Testis (tissue), 3 donors: ENCODE data around the gene MAP2K3. TPM values are rescaled to one million over a fixed set of nuclear protein-coding genes. Genes with fewer than 3 reads are reported as not detected.

Source experiments
- DNase-seq: peaks from one replicate; pipeline ENCODE4 v3.0.0-alpha.2; 2019
- H3K27ac ChIP-seq, 2 donors: fragments of 200-600 bp; sonication (generic); one replicate each; pipeline ENCODE4 v1.5.1; 2019
- H3K27me3 ChIP-seq: fragments of 200-600 bp; sonication (generic); one replicate; pipeline ENCODE4 v1.5.1; 2019
- H3K36me3 ChIP-seq: fragments of 200-600 bp; sonication (generic); one replicate; pipeline ENCODE4 v1.5.1; 2017; ENCODE audit warnings: low read depth; ENCODE audit errors: missing control alignments
- H3K4me1 ChIP-seq: fragments of 200-600 bp; sonication (generic); one replicate; pipeline ENCODE4 v1.5.1; 2019
- H3K4me3 ChIP-seq, 2 donors: fragments of 200-600 bp; sonication (generic); one replicate each; pipeline ENCODE4 v1.5.1; 2017 to 2019
- H3K9me3 ChIP-seq: fragments of 200-600 bp; sonication (generic); one replicate; pipeline ENCODE4 v1.5.1; 2017
- POLR2A ChIP-seq: fragments of 450-650 bp; IDR thresholded peaks from one replicate; pipeline ENCODE4 v1.6.1; 2017; ENCODE audit warnings: antibody characterized with exemption, mild to moderate bottlenecking, moderate library complexity
- WGBS, 2 donors: methylation state at CpG; one replicate each; pipeline ENCODE4 v1.1.5; 2018; 5-methylcytosine and 5-hydroxymethylcytosine counted together
- intact Hi-C: fragments of 100-400 bp; cut with DNase I; formaldehyde crosslinking; loops from one replicate; pipeline ENCODE4 v1.15.1; 2023; ENCODE audit warnings: low total_unique reads
- polyA plus RNA-seq: library from polyadenylated mRNA; stranded (reverse); fragments of 350-450 nt; fragmentation: Illumina TruSeq; extraction: RNeasy Lipid Tissue Mini Kit (QIAGEN cat#74804); gene quantifications from one replicate; pipeline ENCODE4 v1.2.3, GENCODE V29; 2014; ENCODE audit warnings: low read depth, low replicate concordance; ENCODE audit not compliant: insufficient read depth
- total RNA-seq, 2 donors: library from RNA; depleted of rRNA; stranded (reverse); fragments of >200 nt; gene quantifications; one replicate each; pipeline ENCODE4 v1.2.3, GENCODE V29; 2016
- TF ChIP-seq, protein P1 (sequence below), 3 experiments: fragments of 450-650 bp in 2 of 3; fragments of 200-600 bp in 1 of 3; sonication (generic) in 1 of 3; IDR thresholded peaks; one replicate each; pipeline ENCODE4 v1.5.1; 2016 to 2019; ENCODE audit warnings: antibody characterized with exemption in 3 of 3, mild to moderate bottlenecking in 2 of 3, moderate library complexity in 1 of 3

The MAP2K3 gene
- total and polyA plus RNA-seq, 3 donors from 2014 or later = 13.5 to 17.5 (median 15.4) TPM

DNA sequence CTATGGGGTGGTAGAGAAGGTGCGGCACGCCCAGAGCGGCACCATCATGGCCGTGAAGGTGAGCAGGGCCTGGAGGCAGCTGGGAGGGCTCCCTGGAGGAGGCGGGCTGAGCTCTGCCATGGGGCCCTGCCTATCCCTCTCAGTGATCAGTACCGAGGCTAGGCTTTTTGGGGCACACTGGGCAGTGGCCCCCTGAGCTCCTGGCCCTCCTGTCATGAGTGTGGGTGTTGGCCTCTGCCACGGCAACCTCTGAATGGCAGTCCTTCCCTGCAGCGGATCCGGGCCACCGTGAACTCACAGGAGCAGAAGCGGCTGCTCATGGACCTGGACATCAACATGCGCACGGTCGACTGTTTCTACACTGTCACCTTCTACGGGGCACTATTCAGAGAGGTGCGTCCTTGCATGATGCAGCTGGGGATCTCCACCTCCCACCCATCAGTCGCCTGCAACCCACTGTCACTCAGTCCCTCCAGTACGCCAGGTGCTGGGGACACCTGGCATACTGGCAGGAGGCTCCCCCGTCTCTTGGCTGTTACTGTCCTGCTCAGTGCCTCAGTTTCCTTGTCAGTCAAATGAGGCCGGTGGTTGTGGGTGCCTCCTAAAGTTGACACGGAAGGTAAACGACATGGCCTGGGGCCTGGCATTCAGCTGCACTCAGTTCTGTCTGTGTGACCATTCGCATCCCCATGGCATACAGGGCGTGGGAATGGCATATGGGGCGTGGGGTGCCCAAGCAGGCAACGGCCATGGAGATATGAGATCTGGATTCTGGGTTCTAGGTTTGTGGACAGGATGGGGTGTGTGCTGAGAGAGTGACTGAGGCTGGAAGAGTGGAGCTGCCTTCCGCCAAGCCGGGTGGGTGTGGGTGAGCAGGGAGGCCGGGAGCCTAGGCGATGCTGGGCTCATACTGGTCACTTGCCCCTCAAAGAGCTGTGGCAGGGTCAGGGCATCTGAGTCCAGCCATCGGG lies 16.4 kb downstream of the MAP2K3 start:
- intact Hi-C loops = no loop called here
- H3K4me1 ChIP-seq = no peaks in the 10 kb centered on the region
- no peak for DNase-seq
- no peak overlapping the region for H3K4me3 ChIP-seq
- TF ChIP-seq, protein P1, sequence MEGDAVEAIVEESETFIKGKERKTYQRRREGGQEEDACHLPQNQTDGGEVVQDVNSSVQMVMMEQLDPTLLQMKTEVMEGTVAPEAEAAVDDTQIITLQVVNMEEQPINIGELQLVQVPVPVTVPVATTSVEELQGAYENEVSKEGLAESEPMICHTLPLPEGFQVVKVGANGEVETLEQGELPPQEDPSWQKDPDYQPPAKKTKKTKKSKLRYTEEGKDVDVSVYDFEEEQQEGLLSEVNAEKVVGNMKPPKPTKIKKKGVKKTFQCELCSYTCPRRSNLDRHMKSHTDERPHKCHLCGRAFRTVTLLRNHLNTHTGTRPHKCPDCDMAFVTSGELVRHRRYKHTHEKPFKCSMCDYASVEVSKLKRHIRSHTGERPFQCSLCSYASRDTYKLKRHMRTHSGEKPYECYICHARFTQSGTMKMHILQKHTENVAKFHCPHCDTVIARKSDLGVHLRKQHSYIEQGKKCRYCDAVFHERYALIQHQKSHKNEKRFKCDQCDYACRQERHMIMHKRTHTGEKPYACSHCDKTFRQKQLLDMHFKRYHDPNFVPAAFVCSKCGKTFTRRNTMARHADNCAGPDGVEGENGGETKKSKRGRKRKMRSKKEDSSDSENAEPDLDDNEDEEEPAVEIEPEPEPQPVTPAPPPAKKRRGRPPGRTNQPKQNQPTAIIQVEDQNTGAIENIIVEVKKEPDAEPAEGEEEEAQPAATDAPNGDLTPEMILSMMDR (IDR thresholded peaks at IDR 0.05) = no peak
- TF ChIP-seq POLR2A = no peak
- 73 to 78% methylated on average over 31 of the region's 31 CpGs for WGBS, 2 donors
- H3K27me3 ChIP-seq = no peaks in the 10 kb centered on the region
- no peak overlapping the region for H3K27ac ChIP-seq
- H3K36me3 ChIP-seq = no peaks in the 10 kb centered on the region
- no peaks in the 10 kb centered on the region for H3K9me3 ChIP-seq

DNA sequence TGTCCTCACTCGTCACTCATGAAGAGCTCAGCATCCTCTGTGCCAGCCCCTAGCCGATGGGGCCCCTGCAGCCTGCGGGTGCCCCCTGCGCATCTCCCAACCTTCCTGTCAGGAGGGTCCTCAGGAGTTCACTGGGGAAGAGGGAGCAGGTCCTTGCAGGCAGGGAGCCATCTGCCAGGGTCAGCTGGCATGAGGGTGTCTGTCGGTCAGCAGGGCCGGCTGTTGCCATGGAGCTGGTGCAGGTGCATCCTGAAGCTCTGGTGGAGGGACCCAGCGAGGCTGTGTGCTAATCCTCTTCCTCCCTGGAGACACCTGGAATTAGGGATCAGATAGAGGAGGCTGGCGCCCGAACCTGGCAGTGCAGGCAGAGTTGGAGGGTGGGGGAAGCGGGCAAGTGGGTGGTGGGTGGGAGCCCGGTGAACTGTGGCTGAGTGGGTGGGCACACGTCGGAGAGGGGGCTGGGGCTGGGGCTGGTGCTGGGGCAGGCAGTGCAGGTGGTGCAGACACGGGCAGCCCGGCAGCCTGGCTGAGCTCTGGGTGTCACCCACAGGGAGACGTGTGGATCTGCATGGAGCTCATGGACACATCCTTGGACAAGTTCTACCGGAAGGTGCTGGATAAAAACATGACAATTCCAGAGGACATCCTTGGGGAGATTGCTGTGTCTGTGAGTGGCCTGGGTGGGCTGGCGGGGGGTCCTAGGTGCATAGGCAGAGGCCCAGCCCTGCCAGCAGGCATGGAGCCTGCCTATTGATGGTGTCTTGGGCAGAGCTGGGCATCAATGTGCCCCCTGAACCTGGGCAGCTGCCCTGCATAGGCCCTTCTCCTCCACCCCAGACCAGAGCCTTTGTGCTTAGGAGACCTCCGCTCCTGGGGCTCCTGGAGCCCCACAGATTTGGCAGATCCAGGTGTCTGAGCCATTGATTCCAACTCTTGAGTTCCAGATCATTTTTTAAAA lies 17.4 kb downstream of the MAP2K3 start:
- Histone ChIP-seq H3K9me3 (no peaks in the 10 kb centered on the region), H3K36me3 (no peaks in the 10 kb centered on the region), H3K27me3 (no peaks in the 10 kb centered on the region), H3K4me1 (no peaks in the 10 kb centered on the region), H3K27ac (no peak overlapping the region), H3K4me3 (no peak overlapping the region)
- no peak for TF ChIP-seq POLR2A
- TF ChIP-seq, protein P1 (IDR thresholded peaks at IDR 0.05) = no peak
- DNase-seq = no peak
- WGBS, 2 donors = 69 to 71% methylated on average over 18 to 19 of the region's 19 CpGs
- intact Hi-C loops = no loop called here

DNA sequence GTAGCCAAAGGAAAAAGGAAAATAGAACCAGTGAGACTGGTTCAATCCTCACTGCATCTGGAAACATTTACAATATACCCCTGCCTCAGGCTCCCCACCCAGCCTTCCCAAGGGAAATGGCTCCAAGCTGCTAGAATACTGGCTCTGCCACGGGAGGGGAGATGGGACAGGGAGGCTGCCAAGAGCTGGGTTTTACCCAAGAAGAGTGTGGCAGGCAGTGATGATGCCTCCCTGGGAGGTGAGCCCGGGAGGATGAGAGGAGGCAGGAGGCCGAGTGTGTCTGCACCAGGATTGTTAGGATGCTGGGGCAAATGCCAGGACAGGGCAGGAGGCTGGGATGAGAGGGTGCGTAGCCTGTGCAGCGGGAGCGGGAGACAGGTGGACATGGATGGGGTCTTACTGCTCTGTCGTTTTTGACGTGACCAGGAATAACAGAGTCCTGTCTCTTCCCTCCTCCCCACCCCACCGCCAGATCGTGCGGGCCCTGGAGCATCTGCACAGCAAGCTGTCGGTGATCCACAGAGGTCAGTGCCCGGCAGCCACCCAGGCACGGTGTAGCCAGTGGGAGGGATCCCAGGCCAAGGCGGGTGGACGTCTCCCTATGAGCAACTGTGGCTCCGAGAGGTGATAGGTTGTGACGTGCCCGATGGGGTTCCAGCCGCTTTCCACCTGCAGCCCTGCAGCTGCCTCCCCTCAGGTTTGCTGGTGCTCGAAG lies 18.4 kb downstream of the MAP2K3 start:
- intact Hi-C loops = no loop called here
- Histone ChIP-seq H3K27ac (no peak overlapping the region), H3K27me3 (no peaks in the 10 kb centered on the region), H3K36me3 (no peaks in the 10 kb centered on the region), H3K4me1 (no peaks in the 10 kb centered on the region), H3K9me3 (no peaks in the 10 kb centered on the region), H3K4me3 (no peak overlapping the region)
- DNase-seq = no peak
- TF ChIP-seq, protein P1 (IDR thresholded peaks at IDR 0.05) = no peak
- no peak for TF ChIP-seq POLR2A
- WGBS, 2 donors = 67 to 69% methylated on average over 21 of the region's 21 CpGs

DNA sequence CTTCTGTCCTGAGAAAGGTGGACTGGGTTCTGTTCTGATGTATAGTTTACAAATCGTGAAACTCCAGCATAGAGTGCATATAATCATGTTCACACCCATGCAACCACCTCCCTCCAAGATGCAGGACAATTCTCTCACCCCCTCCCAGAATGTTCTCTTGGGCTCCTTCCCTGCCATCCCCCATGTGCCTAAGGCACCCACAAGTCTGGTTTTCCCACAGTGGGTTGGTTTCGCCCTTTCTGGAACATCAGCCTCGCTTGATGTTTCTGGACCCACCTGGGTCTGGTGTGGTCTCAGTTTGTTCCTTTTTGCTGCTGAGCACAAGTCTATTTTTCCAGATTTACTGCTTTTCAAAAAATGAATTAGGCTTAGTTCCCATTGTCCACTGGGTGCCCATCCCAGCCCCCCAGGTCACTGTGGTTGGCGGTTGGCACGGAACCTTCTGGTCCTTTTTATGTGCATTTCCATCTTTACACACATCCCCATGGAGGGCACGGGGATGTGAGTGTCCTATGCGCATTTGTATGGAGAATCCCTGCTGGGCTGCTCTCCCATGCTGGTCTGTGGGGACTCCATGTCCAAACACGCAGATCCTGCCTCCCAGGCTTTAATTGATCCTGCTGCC lies 19.0 kb downstream of the MAP2K3 start:
- no peak for DNase-seq
- Histone ChIP-seq H3K4me3 (no peak overlapping the region), H3K27ac (no peak overlapping the region), H3K9me3 (no peaks in the 10 kb centered on the region), H3K27me3 (no peaks in the 10 kb centered on the region), H3K4me1 (no peaks in the 10 kb centered on the region), H3K36me3 (no peaks in the 10 kb centered on the region)
- TF ChIP-seq, protein P1 (IDR thresholded peaks at IDR 0.05) = no peak
- no peak for TF ChIP-seq POLR2A
- intact Hi-C loops = no loop called here
- WGBS, 2 donors = 82 to 84% methylated on average over 8 of the region's 8 CpGs
